ENCODE results near the gene ZNF337. TPM values are rescaled to one million over a fixed set of nuclear protein-coding genes. Genes with fewer than 3 reads are reported as not detected.

The ZNF337 gene
- total and polyA plus RNA-seq, 2 of the 13 experiments (the other 11 are each of a cell fraction or from before 2014, with no cell fraction given): 17.0 to 19.6 TPM

- peak; percentile 95 for TF ChIP-seq ZBTB39 (CRISPR knock-in tag; IDR thresholded peaks at IDR 0.05)
- no peak for TF ChIP-seq ZFP36 (IDR thresholded peaks at IDR 0.05; ENCODE audit: borderline replicate concordance, low read depth, low read length, partially characterized antibody)
- no peak; the same call in 1 of the 2 replicates for TF ChIP-seq NR3C1 (CRISPR knock-in tag; IDR thresholded peaks at IDR 0.05)
- no peak for TF ChIP-seq NFE2L2 (IDR thresholded peaks at IDR 0.05; ENCODE audit: low read length)
- peak; percentile 100 for TF ChIP-seq KDM5B (CRISPR knock-in tag; IDR thresholded peaks at IDR 0.05; ENCODE audit: borderline replicate concordance)
- TF ChIP-seq MED8 (CRISPR knock-in tag; IDR thresholded peaks at IDR 0.05; ENCODE audit: insufficient replicate concordance): peak; percentile 98
- TF ChIP-seq NR2F6 (IDR thresholded peaks at IDR 0.05): no peak
- TF ChIP-seq NR2F6 (CRISPR knock-in tag; IDR thresholded peaks at IDR 0.05): peak; percentile 91
- peak; percentile 93 for TF ChIP-seq PITX1 (CRISPR knock-in tag; IDR thresholded peaks at IDR 0.05)
- peak; percentile 96 for TF ChIP-seq ZNF616 (CRISPR knock-in tag; IDR thresholded peaks at IDR 0.05; ENCODE audit: low read depth)
- peak; percentile 95 for TF ChIP-seq HES4 (CRISPR knock-in tag; IDR thresholded peaks at IDR 0.05; ENCODE audit: borderline replicate concordance)
- TF ChIP-seq FUBP1 (CRISPR knock-in tag; IDR thresholded peaks at IDR 0.05; ENCODE audit: borderline replicate concordance): peak; percentile 85; the same call in 1 of the 2 replicates
- TF ChIP-seq IRF1 (CRISPR knock-in tag; IDR thresholded peaks at IDR 0.05; ENCODE audit: low read depth): no peak; the same call in 1 of the 2 replicates
- TF ChIP-seq GATAD2A (CRISPR knock-in tag; IDR thresholded peaks at IDR 0.05): peak; percentile 90
- peak; percentile 76 for TF ChIP-seq SIX4 (CRISPR knock-in tag; IDR thresholded peaks at IDR 0.05)
- TF ChIP-seq ZNF556 (CRISPR knock-in tag; IDR thresholded peaks at IDR 0.05; ENCODE audit: borderline replicate concordance): peak; percentile 98; the same call in 1 of the 2 replicates
- TF ChIP-seq PATZ1 (CRISPR knock-in tag; IDR thresholded peaks at IDR 0.05): peak; percentile 80
- peak; percentile 55; the same call in 1 of the 2 replicates for TF ChIP-seq MED13 (CRISPR knock-in tag; IDR thresholded peaks at IDR 0.05)
Observed at GRCh38 chr20:25696371-25697131, at the start of gene ZNF337 (continued).
